ENCODE results near the gene AXIN1.

GRCh38 chr16:252366-253337 is 99.9 kb downstream of the AXIN1 start:
- TF ChIP-seq CTCF (conservative IDR thresholded peaks at IDR 0.05; ENCODE audit: low read length): no peak
- no peak for TF ChIP-seq EZH2phosphoT487 (IDR thresholded peaks at IDR 0.05; ENCODE audit: borderline replicate concordance)

All from Loucy (cell line).